LNCaP clone FGC (cell line): ENCODE data around the gene GFPT2.
A peak's percentile ranks its signal among the peaks of the same experiment; 100 is the strongest.

Source experiments
- DNase-seq: peaks from one replicate; pipeline ENCODE4 v3.0.0-alpha.2; 2011; ENCODE audit warnings: low read depth
- H3K4me3 ChIP-seq: 2 replicates; pipeline ENCODE4 v1.5.1; 2011; ENCODE audit warnings: mild to moderate bottlenecking, low read depth, low read length, control low read depth
- CTCF ChIP-seq: IDR thresholded peaks from 2 replicates; pipeline ENCODE4 v1.5.1; 2012; ENCODE audit warnings: mild to moderate bottlenecking; ENCODE audit not compliant: control insufficient read depth, insufficient read depth; ENCODE audit errors: extremely low read depth

GFPT2 gene

GRCh38 chr5:180294411-180294810, 58.7 kb downstream of the GFPT2 start:
- no peak for TF ChIP-seq CTCF

GRCh38 chr5:180291943-180292831, 60.9 kb downstream of the GFPT2 start, which contains the start of gene MAPK9:
Gene MAPK9 (minus strand): TSS chr5:180292083. CDS start chr5:180280561, 11,522 bp downstream.
- H3K4me3 ChIP-seq: peak within 1 kb of the TSS; percentile 78
- no peak for TF ChIP-seq CTCF
- DNase-seq: no peak

More at GRCh38 chr5:180294411-180294810, 58.7 kb downstream of the GFPT2 start:
- no peak for DNase-seq
- H3K4me3 ChIP-seq: no peak overlapping the region

- H3K4me3 ChIP-seq: peak overlapping the region; percentile 78
- no peak for DNase-seq
- peak; percentile 42 for TF ChIP-seq CTCF
Observed at GRCh38 chr5:180291234-180291940, 61.7 kb downstream of the GFPT2 start.

DNA sequence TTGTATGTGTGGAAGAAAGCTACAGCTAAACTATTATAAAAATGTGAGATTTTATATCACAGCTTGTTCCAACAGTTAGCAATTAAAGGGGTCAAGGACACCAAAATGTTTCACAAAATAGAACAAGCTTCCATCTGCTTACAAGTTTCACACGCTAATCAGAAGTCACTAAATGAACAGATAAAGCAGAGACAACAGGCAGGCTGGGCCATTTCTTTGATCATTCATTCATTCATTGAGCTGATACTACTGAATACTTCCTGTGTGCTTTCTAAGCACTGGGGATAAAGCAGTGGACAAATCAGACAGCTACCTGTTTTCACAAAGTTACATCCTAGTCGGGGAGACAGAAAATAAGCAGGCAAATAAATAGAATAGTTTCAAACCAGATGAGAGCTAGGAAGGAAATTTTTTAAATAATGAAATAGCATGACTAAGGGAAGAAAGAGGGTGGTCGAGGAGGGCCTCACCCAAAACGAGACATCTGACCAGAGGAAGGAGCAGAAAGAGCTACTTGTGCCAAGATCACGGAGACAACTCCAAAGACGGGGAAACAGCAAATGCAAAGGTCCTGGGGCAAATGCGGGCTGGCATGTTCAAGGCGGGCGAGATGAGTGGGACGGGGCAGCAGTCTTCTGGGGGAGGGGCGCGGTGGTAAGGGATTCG, 62.4 kb downstream of the GFPT2 start:
- DNase-seq: no peak
- no peak for TF ChIP-seq CTCF

GRCh38 chr5:180289966-180290365, 63.2 kb downstream of the GFPT2 start:
- no peak for DNase-seq
- H3K4me3 ChIP-seq: no peak overlapping the region
- TF ChIP-seq CTCF: no peak

More for the DNA sequence above, 62.4 kb downstream of the GFPT2 start:
- peak overlapping the region; percentile 78 for H3K4me3 ChIP-seq

GRCh38 chr5:180289433-180289832, 63.7 kb downstream of the GFPT2 start:
- TF ChIP-seq CTCF: no peak
- DNase-seq: peak; percentile 99

More at GRCh38 chr5:180289433-180289832, 63.7 kb downstream of the GFPT2 start:
- 0 out of 2 replicates have a peak overlapping the region, but pooled peaks have one; percentile 22 for H3K4me3 ChIP-seq
